ENCODE data around the gene ANKRD55. TPM values are rescaled to one million over a fixed set of nuclear protein-coding genes. Genes with fewer than 3 reads are reported as not detected.

The ANKRD55 gene
- total and polyA plus RNA-seq, 10 donors: 0.42 to 9.0 (median 2.3) TPM

- no peak for TF ChIP-seq POLR2A (IDR thresholded peaks at IDR 0.05)
- TF ChIP-seq CTCF (IDR thresholded peaks at IDR 0.05 in 8 of 11, conservative IDR thresholded peaks at IDR 0.05 in 3 of 11): no peak
- TF ChIP-seq POLR2AphosphoS5 (IDR thresholded peaks at IDR 0.05): no peak
- Histone ChIP-seq H3K36me3 (no peaks in the 10 kb centered on the region), H3K27me3 (replicated peaks in 1 of 7) (no peaks in the 10 kb centered on the region), H3K27ac (peak overlapping the region in 1 of 8 donors; percentile 73), H3K9me3 (no peaks in the 10 kb centered on the region), H3K4me3 (no peak overlapping the region), H3K4me1 (peaks cover 11 to 36% (median 20%) of the 10 kb centered on the region in 6 donors)
- no peak for DNase-seq
- WGBS, 5 donors: 67 to 87% (median 82%) methylated on average over 3 of the region's 3 CpGs
- intact Hi-C loops (cut with DNase I; ENCODE audit: low total_unique reads): no loop called here
Observed at GRCh38 chr5:56069652-56070226, 163.4 kb downstream of the ANKRD55 start.

- DNase-seq: no peak
- Histone ChIP-seq H3K9me3 (no peaks in the 10 kb centered on the region), H3K27ac (no peak overlapping the region), H3K27me3 (replicated peaks in 1 of 7) (no peaks in the 10 kb centered on the region), H3K4me1 (peaks cover 11 to 33% (median 20%) of the 10 kb centered on the region in 6 donors), H3K4me3 (no peak overlapping the region), H3K36me3 (no peaks in the 10 kb centered on the region)
- no peak for TF ChIP-seq POLR2AphosphoS5 (IDR thresholded peaks at IDR 0.05)
- TF ChIP-seq CTCF (IDR thresholded peaks at IDR 0.05 in 8 of 11, conservative IDR thresholded peaks at IDR 0.05 in 3 of 11): no peak
- TF ChIP-seq POLR2A (IDR thresholded peaks at IDR 0.05): no peak
- intact Hi-C loops (cut with DNase I; ENCODE audit: low total_unique reads): no loop called here
- WGBS, 5 donors: 92 to 97% (median 96%) methylated on average over 3 of the region's 3 CpGs
Observed at GRCh38 chr5:56066931-56067450, 166.1 kb downstream of the ANKRD55 start.

GRCh38 chr5:56064984-56065383 is 168.1 kb downstream of the ANKRD55 start:
- intact Hi-C loops (cut with DNase I; ENCODE audit: low total_unique reads): no loop called here
- TF ChIP-seq POLR2A (IDR thresholded peaks at IDR 0.05): no peak
- peaks cover 0 to 14% (median under 1%) of the 10 kb centered on the region in 6 donors for H3K4me1 ChIP-seq
- H3K9me3 ChIP-seq: no peaks in the 10 kb centered on the region
- no peak overlapping the region for H3K27ac ChIP-seq
- H3K36me3 ChIP-seq: no peaks in the 10 kb centered on the region
- no peaks in the 10 kb centered on the region for H3K27me3 ChIP-seq (replicated peaks in 1 of 7)
- no peak overlapping the region for H3K4me3 ChIP-seq
- DNase-seq: no peak
- WGBS, 5 donors: 55 to 80% (median 65%) methylated on average over 2 of the region's 2 CpGs

GRCh38 chr5:56060276-56061110 is 172.6 kb downstream of the ANKRD55 start:
- intact Hi-C loops (cut with DNase I; ENCODE audit: low total_unique reads): no loop called here
- H3K4me3 ChIP-seq: no peak overlapping the region

More at GRCh38 chr5:56060276-56061110, 172.6 kb downstream of the ANKRD55 start:
- Histone ChIP-seq H3K36me3 (no peaks in the 10 kb centered on the region), H3K27me3 (replicated peaks in 1 of 7) (no peaks in the 10 kb centered on the region), H3K9me3 (no peaks in the 10 kb centered on the region), H3K4me1 (peaks cover 3 to 46% (median 15%) of the 10 kb centered on the region in 6 donors), H3K27ac (no peak overlapping the region)
- DNase-seq: no peak
- TF ChIP-seq POLR2AphosphoS5 (IDR thresholded peaks at IDR 0.05): no peak
- no peak for TF ChIP-seq CTCF (IDR thresholded peaks at IDR 0.05 in 8 of 11, conservative IDR thresholded peaks at IDR 0.05 in 3 of 11)
- TF ChIP-seq POLR2A (IDR thresholded peaks at IDR 0.05): no peak
- 71 to 81% (median 75%) methylated on average over 10 of the region's 10 CpGs for WGBS, 5 donors
